Activated naive CD4-positive, alpha-beta T cell treated with anti-CD3 and anti-CD28 coated beads for 36 hours (primary cell): ENCODE data around the gene GRK3. TPM values are rescaled to one million over a fixed set of nuclear protein-coding genes. Genes with fewer than 3 reads are reported as not detected.
A peak's percentile ranks its signal among the peaks of the same experiment; 100 is the strongest.

ENCODE experiments used
- CTCF ChIA-PET: fragments of 350-600 bp; sonication (Branson Sonifier 250); formaldehyde crosslinking; loops from one replicate; lab custom pipeline; 2021; ENCODE audit warnings: antibody characterized with exemption; lab: Charles Lee
- DNase-seq: peaks from one replicate; pipeline ENCODE4 v3.0.0-alpha.2; 2020
- H3K27ac Mint-ChIP-seq: one replicate; pipeline ENCODE4 v1.8.0; 2021; ENCODE audit warnings: mild to moderate bottlenecking, mixed read lengths
- H3K27me3 Mint-ChIP-seq: one replicate; pipeline ENCODE4 v1.8.0; 2021; ENCODE audit warnings: low read depth, mixed read lengths
- H3K36me3 Mint-ChIP-seq: one replicate; pipeline ENCODE4 v1.8.0; 2021; ENCODE audit warnings: low read depth, mixed read lengths
- H3K4me1 Mint-ChIP-seq: one replicate; pipeline ENCODE4 v1.8.0; 2021; ENCODE audit warnings: low read depth, mixed read lengths
- H3K4me3 Mint-ChIP-seq: one replicate; pipeline ENCODE4 v1.8.0; 2021; ENCODE audit warnings: mild to moderate bottlenecking, moderate library complexity, mixed read lengths
- H3K9me3 Mint-ChIP-seq: one replicate; pipeline ENCODE4 v1.8.0; 2021; ENCODE audit warnings: mixed read lengths
- intact Hi-C: fragments of 100-400 bp; cut with micrococcal nuclease; formaldehyde crosslinking; loops from one replicate; pipeline ENCODE4 v1.15.1; 2023
- total RNA-seq, 2 experiments: library from RNA; stranded (reverse); gene quantifications; one replicate each; pipeline ENCODE4 v1.2.3, GENCODE V29; 2021

Gene GRK3
- total RNA-seq, 2 experiments from 2014 or later: 8.3 to 8.9 TPM

GRCh38 chr22:25712661-25713400 lies 148.4 kb downstream of the GRK3 start:
- Mint-ChIP-seq H3K27ac (no peak overlapping the region), H3K36me3 (peaks cover 2% of the 10 kb centered on the region), H3K4me3 (no peak overlapping the region), H3K27me3 (no peaks in the 10 kb centered on the region), H3K4me1 (peaks cover 17% of the 10 kb centered on the region), H3K9me3 (no peaks in the 10 kb centered on the region)
- no peak for DNase-seq
- intact Hi-C loops: no loop called here
- CTCF ChIA-PET: interaction anchor here (1.5 to 2.0 kb wide), 2 partner anchors 10 to 60 kb away, joined by 3 to 6 read pairs; no protein-coding TSS in a partner anchor

- no peak overlapping the region for H3K27ac Mint-ChIP-seq
- H3K27me3 Mint-ChIP-seq: no peaks in the 10 kb centered on the region
- intact Hi-C loops: no loop called here
- CTCF ChIA-PET: interaction anchor here (1.5 kb wide), 1 partner anchor 12 kb away, joined by 3 read pairs; no protein-coding TSS in a partner anchor
- DNase-seq: no peak
- H3K9me3 Mint-ChIP-seq: no peaks in the 10 kb centered on the region
- H3K4me3 Mint-ChIP-seq: no peak overlapping the region
- peaks cover 2% of the 10 kb centered on the region for H3K36me3 Mint-ChIP-seq
- H3K4me1 Mint-ChIP-seq: peaks cover 20% of the 10 kb centered on the region
Observed at GRCh38 chr22:25714070-25714469, 149.6 kb downstream of the GRK3 start.

GRCh38 chr22:25714739-25715138 lies 150.3 kb downstream of the GRK3 start:
- no peaks in the 10 kb centered on the region for H3K27me3 Mint-ChIP-seq
- H3K9me3 Mint-ChIP-seq: no peaks in the 10 kb centered on the region
- H3K4me3 Mint-ChIP-seq: no peak overlapping the region
- intact Hi-C loops: no loop called here
- CTCF ChIA-PET: interaction anchor here (0.6 to 1.5 kb wide), 2 partner anchors 12 to 21 kb away, joined by 3 read pairs; no protein-coding TSS in a partner anchor
- no peak overlapping the region for H3K27ac Mint-ChIP-seq
- peaks cover 2% of the 10 kb centered on the region for H3K36me3 Mint-ChIP-seq
- no peak for DNase-seq
- peaks cover 15% of the 10 kb centered on the region for H3K4me1 Mint-ChIP-seq

- CTCF ChIA-PET: no interaction called here
- no peaks in the 10 kb centered on the region for H3K36me3 Mint-ChIP-seq
- no peaks in the 10 kb centered on the region for H3K9me3 Mint-ChIP-seq
- no peak overlapping the region for H3K27ac Mint-ChIP-seq
- no peaks in the 10 kb centered on the region for H3K27me3 Mint-ChIP-seq
- intact Hi-C loops: no loop called here
- no peak overlapping the region for H3K4me3 Mint-ChIP-seq
- no peak for DNase-seq
- peaks cover 7% of the 10 kb centered on the region for H3K4me1 Mint-ChIP-seq
Observed at GRCh38 chr22:25716637-25717036, 152.2 kb downstream of the GRK3 start.

GRCh38 chr22:25718135-25718840 lies 153.8 kb downstream of the GRK3 start:
- Mint-ChIP-seq H3K4me1 (peaks cover 7% of the 10 kb centered on the region), H3K27me3 (no peaks in the 10 kb centered on the region), H3K4me3 (no peak overlapping the region), H3K27ac (no peak overlapping the region), H3K36me3 (peaks cover 3% of the 10 kb centered on the region), H3K9me3 (no peaks in the 10 kb centered on the region)
- DNase-seq: no peak
- CTCF ChIA-PET: no interaction called here
- intact Hi-C loops: no loop called here

- peaks cover 11% of the 10 kb centered on the region for H3K4me1 Mint-ChIP-seq
- DNase-seq: no peak
- CTCF ChIA-PET: no interaction called here
- H3K4me3 Mint-ChIP-seq: no peak overlapping the region
- peaks cover 3% of the 10 kb centered on the region for H3K36me3 Mint-ChIP-seq
- H3K27ac Mint-ChIP-seq: no peak overlapping the region
- H3K27me3 Mint-ChIP-seq: no peaks in the 10 kb centered on the region
- intact Hi-C loops: no loop called here
- no peaks in the 10 kb centered on the region for H3K9me3 Mint-ChIP-seq
Observed at GRCh38 chr22:25722223-25722622, 157.7 kb downstream of the GRK3 start.

- H3K27me3 Mint-ChIP-seq: no peaks in the 10 kb centered on the region
- H3K9me3 Mint-ChIP-seq: no peaks in the 10 kb centered on the region
- H3K27ac Mint-ChIP-seq: no peak overlapping the region
Observed at GRCh38 chr22:25722626-25723025, 158.2 kb downstream of the GRK3 start.

GRCh38 chr22:25726241-25726640 lies 161.8 kb downstream of the GRK3 start:
- CTCF ChIA-PET: no interaction called here
- Mint-ChIP-seq H3K27ac (no peak overlapping the region), H3K4me1 (peaks cover 4% of the 10 kb centered on the region), H3K27me3 (no peaks in the 10 kb centered on the region), H3K36me3 (peaks cover 3% of the 10 kb centered on the region), H3K4me3 (no peak overlapping the region), H3K9me3 (no peaks in the 10 kb centered on the region)
- intact Hi-C loops: no loop called here
- peak; percentile 36 for DNase-seq

More at GRCh38 chr22:25722626-25723025, 158.2 kb downstream of the GRK3 start:
- Mint-ChIP-seq H3K4me1 (peaks cover 11% of the 10 kb centered on the region), H3K36me3 (peaks cover 3% of the 10 kb centered on the region), H3K4me3 (no peak overlapping the region)
- intact Hi-C loops: no loop called here
- CTCF ChIA-PET: no interaction called here
- no peak for DNase-seq

GRCh38 chr22:25728071-25728470 lies 163.6 kb downstream of the GRK3 start:
- Mint-ChIP-seq H3K27me3 (no peaks in the 10 kb centered on the region), H3K27ac (no peak overlapping the region), H3K4me1 (peaks cover 4% of the 10 kb centered on the region), H3K9me3 (no peaks in the 10 kb centered on the region), H3K36me3 (no peaks in the 10 kb centered on the region), H3K4me3 (no peak overlapping the region)
- intact Hi-C loops: no loop called here
- no peak for DNase-seq
- CTCF ChIA-PET: no interaction called here

- peaks cover 8% of the 10 kb centered on the region for H3K4me1 Mint-ChIP-seq
- no peak overlapping the region for H3K27ac Mint-ChIP-seq
- CTCF ChIA-PET: no interaction called here
- H3K9me3 Mint-ChIP-seq: no peaks in the 10 kb centered on the region
- no peaks in the 10 kb centered on the region for H3K36me3 Mint-ChIP-seq
- peaks cover 3% of the 10 kb centered on the region for H3K27me3 Mint-ChIP-seq
- no peak for DNase-seq
- H3K4me3 Mint-ChIP-seq: no peak overlapping the region
- intact Hi-C loops: no loop called here
Observed at GRCh38 chr22:25729016-25729995, 164.8 kb downstream of the GRK3 start.

GRCh38 chr22:25735650-25736049 lies 171.2 kb downstream of the GRK3 start:
- Mint-ChIP-seq H3K9me3 (no peaks in the 10 kb centered on the region), H3K27ac (peak overlapping the region; percentile 41), H3K36me3 (no peaks in the 10 kb centered on the region), H3K4me3 (no peak overlapping the region), H3K27me3 (peaks cover 6% of the 10 kb centered on the region), H3K4me1 (peaks cover 36% of the 10 kb centered on the region)
- intact Hi-C loops: loop anchor here (1.0 to 10.0 kb wide), 4 partner anchors 11 to 671 kb away; no protein-coding TSS in a partner anchor
- DNase-seq: no peak
- CTCF ChIA-PET: interaction anchor here (0.6 to 0.7 kb wide), 3 partner anchors 14 to 273 kb away, joined by 3 to 4 read pairs (median 4); no protein-coding TSS in a partner anchor
